IMR-90 (cell line): ENCODE results near the gene CLDN11.

Experiments used
- BHLHE40 ChIP-seq: fragments of 150-350 bp; IDR thresholded peaks from 2 replicates; pipeline ENCODE4 v1.6.1; 2016; ENCODE audit warnings: mild to moderate bottlenecking, low read depth, low read length
- FOS ChIP-seq: fragments of 150-350 bp; IDR thresholded peaks from 2 replicates; pipeline ENCODE4 v1.6.1; 2016; ENCODE audit warnings: low read depth, low read length
- MAFK ChIP-seq: IDR thresholded peaks from 2 replicates; pipeline ENCODE4 v1.6.1; 2012; ENCODE audit warnings: low read depth, low read length, improper control_type of control experiment
- MAZ ChIP-seq: IDR thresholded peaks from 2 replicates; pipeline ENCODE4 v1.6.1; 2012; ENCODE audit warnings: low read depth, mild to moderate bottlenecking, low read length, improper control_type of control experiment, moderate library complexity, borderline replicate concordance
- POLR2A ChIP-seq: IDR thresholded peaks from 2 replicates; pipeline ENCODE4 v1.6.1; 2012; ENCODE audit warnings: mild to moderate bottlenecking, low read depth, low read length
- SMC3 ChIP-seq: fragments of 150-350 bp; IDR thresholded peaks from 2 replicates; pipeline ENCODE4 v1.6.1; 2016; ENCODE audit warnings: low read depth, mild to moderate bottlenecking, antibody characterized with exemption, low read length, moderate library complexity
- TF ChIP-seq, protein P1 (sequence below): conservative IDR thresholded peaks from 2 replicates; pipeline ENCODE4 v1.5.1; 2012; ENCODE audit warnings: mild to moderate bottlenecking, low read depth, low read length, improper control_type of control experiment
- TF ChIP-seq, protein P2 (sequence below): fragments of 150-350 bp; IDR thresholded peaks from 2 replicates; pipeline ENCODE4 v1.6.1; 2016; ENCODE audit warnings: low read depth, mild to moderate bottlenecking, low read length, moderate library complexity, borderline replicate concordance

DNA sequence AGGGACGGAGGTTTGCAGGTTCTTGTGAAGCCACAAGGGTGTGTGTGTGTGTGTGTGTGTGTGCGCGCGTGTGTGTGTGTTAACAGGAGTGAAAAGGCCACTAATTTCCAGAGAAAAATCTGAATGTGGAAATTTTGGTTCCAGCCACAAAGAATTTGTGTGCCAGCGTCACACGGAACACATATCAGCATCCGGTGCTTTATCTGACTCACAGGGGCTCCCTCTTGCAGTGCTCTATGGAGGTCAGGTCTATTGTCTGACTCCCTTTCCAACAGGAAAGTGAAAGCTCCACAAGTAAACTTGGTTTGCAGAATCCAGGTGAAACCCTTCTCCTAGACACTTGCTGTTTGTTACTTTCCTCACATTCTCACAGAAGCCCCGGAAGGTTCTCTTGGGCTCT is 6.2 kb downstream of the CLDN11 start:
- TF ChIP-seq, protein P1, sequence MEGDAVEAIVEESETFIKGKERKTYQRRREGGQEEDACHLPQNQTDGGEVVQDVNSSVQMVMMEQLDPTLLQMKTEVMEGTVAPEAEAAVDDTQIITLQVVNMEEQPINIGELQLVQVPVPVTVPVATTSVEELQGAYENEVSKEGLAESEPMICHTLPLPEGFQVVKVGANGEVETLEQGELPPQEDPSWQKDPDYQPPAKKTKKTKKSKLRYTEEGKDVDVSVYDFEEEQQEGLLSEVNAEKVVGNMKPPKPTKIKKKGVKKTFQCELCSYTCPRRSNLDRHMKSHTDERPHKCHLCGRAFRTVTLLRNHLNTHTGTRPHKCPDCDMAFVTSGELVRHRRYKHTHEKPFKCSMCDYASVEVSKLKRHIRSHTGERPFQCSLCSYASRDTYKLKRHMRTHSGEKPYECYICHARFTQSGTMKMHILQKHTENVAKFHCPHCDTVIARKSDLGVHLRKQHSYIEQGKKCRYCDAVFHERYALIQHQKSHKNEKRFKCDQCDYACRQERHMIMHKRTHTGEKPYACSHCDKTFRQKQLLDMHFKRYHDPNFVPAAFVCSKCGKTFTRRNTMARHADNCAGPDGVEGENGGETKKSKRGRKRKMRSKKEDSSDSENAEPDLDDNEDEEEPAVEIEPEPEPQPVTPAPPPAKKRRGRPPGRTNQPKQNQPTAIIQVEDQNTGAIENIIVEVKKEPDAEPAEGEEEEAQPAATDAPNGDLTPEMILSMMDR = no peak
- no peak for TF ChIP-seq POLR2A
- no peak for TF ChIP-seq SMC3
- TF ChIP-seq MAFK = no peak
- no peak for TF ChIP-seq MAZ
- TF ChIP-seq BHLHE40 = no peak
- TF ChIP-seq, protein P2, sequence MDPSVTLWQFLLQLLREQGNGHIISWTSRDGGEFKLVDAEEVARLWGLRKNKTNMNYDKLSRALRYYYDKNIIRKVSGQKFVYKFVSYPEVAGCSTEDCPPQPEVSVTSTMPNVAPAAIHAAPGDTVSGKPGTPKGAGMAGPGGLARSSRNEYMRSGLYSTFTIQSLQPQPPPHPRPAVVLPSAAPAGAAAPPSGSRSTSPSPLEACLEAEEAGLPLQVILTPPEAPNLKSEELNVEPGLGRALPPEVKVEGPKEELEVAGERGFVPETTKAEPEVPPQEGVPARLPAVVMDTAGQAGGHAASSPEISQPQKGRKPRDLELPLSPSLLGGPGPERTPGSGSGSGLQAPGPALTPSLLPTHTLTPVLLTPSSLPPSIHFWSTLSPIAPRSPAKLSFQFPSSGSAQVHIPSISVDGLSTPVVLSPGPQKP = no peak
- no peak for TF ChIP-seq FOS
